PC-3 (cell line): Measurements from ENCODE around the gene FRMD5.

Experiments
- CTCF ChIP-seq: fragments of 300-600 bp; sonication (generic); conservative IDR thresholded peaks from 2 replicates; pipeline ENCODE4 v1.5.1; 2017; ENCODE audit warnings: antibody characterized with exemption, low read depth, mild to moderate bottlenecking, low read length
- EZH2 ChIP-seq: fragments of 300-600 bp; sonication (generic); IDR thresholded peaks from one replicate; pipeline ENCODE4 v1.6.1; 2017; ENCODE audit warnings: antibody characterized with exemption, mild to moderate bottlenecking, low read length; ENCODE audit not compliant: unreplicated experiment
- EZH2phosphoT487 ChIP-seq: fragments of 300-600 bp; sonication (generic); IDR thresholded peaks from 2 replicates; pipeline ENCODE4 v1.6.1; 2018; ENCODE audit warnings: mild to moderate bottlenecking, antibody characterized with exemption, low read length, borderline replicate concordance

- TF ChIP-seq CTCF, result no peak
- no peak for TF ChIP-seq EZH2phosphoT487
- TF ChIP-seq EZH2, result no peak
These were observed 240.9 kb downstream of the FRMD5 start for GRCh38 chr15:43954181-43954621.
